ENCODE measurements around the gene JAML. TPM values are rescaled to one million over a fixed set of nuclear protein-coding genes. Genes with fewer than 3 reads are reported as not detected.

The JAML gene
- total and polyA plus RNA-seq, 2 of the 8 experiments (the other 6 are each of a cell fraction or from before 2014, with no cell fraction given) = 0.12 to 0.58 TPM

DNA sequence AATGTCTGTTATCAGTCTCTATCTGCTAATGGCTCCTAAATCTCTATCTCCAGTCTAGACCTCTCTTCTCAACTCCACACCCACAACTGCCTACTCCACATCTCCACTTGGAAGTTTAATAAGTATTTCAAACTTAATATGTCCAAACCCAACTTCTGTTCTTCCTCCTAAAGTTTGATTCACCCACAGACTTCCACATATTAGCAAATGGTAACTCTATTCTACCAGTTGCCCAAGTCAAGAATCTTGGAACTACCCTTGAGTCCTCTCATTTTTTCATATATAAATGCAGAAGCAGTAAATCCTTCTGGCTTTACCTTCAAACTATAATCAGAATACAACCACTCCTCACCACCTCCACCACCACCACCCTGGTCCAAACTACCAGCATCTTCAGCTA, 6.7 kb upstream of the JAML start:
- no peak overlapping the region for H4K91ac ChIP-seq (replicated peaks; ENCODE audit: insufficient read length, low read length)
- TF ChIP-seq RFX5 (IDR thresholded peaks at IDR 0.05; ENCODE audit: borderline replicate concordance, low read depth, low read length) (no peak), SAP30 (IDR thresholded peaks at IDR 0.05; ENCODE audit: insufficient read depth, insufficient replicate concordance, low read length) (no peak), TEAD4 (IDR thresholded peaks at IDR 0.05; ENCODE audit: low read depth, low read length) (no peak), CHD1 (IDR thresholded peaks at IDR 0.05; ENCODE audit: low read depth, low read length) (no peak), HDAC6 (IDR thresholded peaks at IDR 0.05; ENCODE audit: low read depth, low read length) (no peak), CHD2 (IDR thresholded peaks at IDR 0.05; ENCODE audit: low read length) (no peak), POU5F1 (IDR thresholded peaks at IDR 0.05; ENCODE audit: low read depth, low read length) (no peak), EGR1 (IDR thresholded peaks at IDR 0.05; ENCODE audit: borderline replicate concordance, low read depth, low read length) (no peak), KDM5A (IDR thresholded peaks at IDR 0.05; ENCODE audit: low read length) (no peak), CTBP2 (IDR thresholded peaks at IDR 0.05; ENCODE audit: borderline replicate concordance, insufficient read depth, insufficient read length, low read length) (no peak), CBX5 (IDR thresholded peaks at IDR 0.05; ENCODE audit: low read depth, low read length) (no peak), TCF12 (IDR thresholded peaks at IDR 0.05; ENCODE audit: low read depth, low read length) (no peak), BACH1 (IDR thresholded peaks at IDR 0.05; ENCODE audit: low read length) (no peak), KDM1A (IDR thresholded peaks at IDR 0.05; ENCODE audit: borderline replicate concordance, low read length) (no peak), CEBPB (IDR thresholded peaks at IDR 0.05; ENCODE audit: low read depth, low read length) (no peak)
- TF ChIP-seq, protein P1, sequence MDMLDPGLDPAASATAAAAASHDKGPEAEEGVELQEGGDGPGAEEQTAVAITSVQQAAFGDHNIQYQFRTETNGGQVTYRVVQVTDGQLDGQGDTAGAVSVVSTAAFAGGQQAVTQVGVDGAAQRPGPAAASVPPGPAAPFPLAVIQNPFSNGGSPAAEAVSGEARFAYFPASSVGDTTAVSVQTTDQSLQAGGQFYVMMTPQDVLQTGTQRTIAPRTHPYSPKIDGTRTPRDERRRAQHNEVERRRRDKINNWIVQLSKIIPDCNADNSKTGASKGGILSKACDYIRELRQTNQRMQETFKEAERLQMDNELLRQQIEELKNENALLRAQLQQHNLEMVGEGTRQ (IDR thresholded peaks at IDR 0.05; ENCODE audit: low read length) = no peak

More for the DNA sequence above, 6.7 kb upstream of the JAML start:
- H3K27ac ChIP-seq (ENCODE audit: low read depth, low read length) = no peak overlapping the region
- no peaks in the 10 kb centered on the region for H3K9me3 ChIP-seq (ENCODE audit: insufficient read depth in 2 of 2, low read depth in 1 of 2, low read length in 1 of 2)
- H4K8ac ChIP-seq (ENCODE audit: extremely low read depth, insufficient read depth, low read length) = no peak overlapping the region
- no peak overlapping the region for H3K14ac ChIP-seq (ENCODE audit: insufficient read length)
- DNase-seq (ENCODE audit: low read depth in 1 of 2, low spot score in 2 of 2) (no peak), FAIRE-seq (no peak)
- no peak overlapping the region for H2BK120ac ChIP-seq (replicated peaks; ENCODE audit: low read depth, low read length)
- no peak overlapping the region for H2AFZ ChIP-seq (ENCODE audit: low read length)
- H3K18ac ChIP-seq (ENCODE audit: extremely low read depth, low read length) = no peak overlapping the region
- no peaks in the 10 kb centered on the region for H4K20me1 ChIP-seq (replicated peaks in 1 of 2; ENCODE audit: control insufficient read depth in 1 of 2, insufficient read depth in 2 of 2, low read length in 2 of 2)
- no peak overlapping the region for H2BK5ac ChIP-seq (ENCODE audit: low read depth, low read length)
- no peak overlapping the region for H2BK15ac ChIP-seq (ENCODE audit: low read length)
- H3K9ac ChIP-seq (replicated peaks in 1 of 4; ENCODE audit: extremely low read depth in 1 of 4, low read depth in 3 of 4, low read length in 3 of 4) = no peak overlapping the region
- ChIA-PET CTCF (ENCODE audit: partially characterized antibody) (no interaction called here), POLR2A (ENCODE audit: partially characterized antibody) (interaction anchor here (0.7 kb wide), 1 partner anchor 45 kb away, joined by 3 read pairs; no protein-coding TSS in a partner anchor)
- no peaks in the 10 kb centered on the region for H3K4me1 ChIP-seq (replicated peaks in 1 of 4; ENCODE audit: control insufficient read depth in 3 of 4, insufficient read depth in 4 of 4, low read length in 3 of 4)
- no peak overlapping the region for H2AK5ac ChIP-seq (ENCODE audit: low read depth, low read length)
- no peaks in the 10 kb centered on the region; a peak in 1 of 7 replicates for H3K27me3 ChIP-seq (replicated peaks in 1 of 4; ENCODE audit: control insufficient read depth in 3 of 4, extremely low read depth in 1 of 4, insufficient read depth in 3 of 4, low read length in 3 of 4)
- H3K4ac ChIP-seq (replicated peaks; ENCODE audit: insufficient read length, low read depth, low read length) = no peak overlapping the region
- no peaks in the 10 kb centered on the region; a peak in 1 of 8 replicates for H3K36me3 ChIP-seq (ENCODE audit: control insufficient read depth in 2 of 4, insufficient read depth in 4 of 4, low read length in 3 of 4)
- H3K79me2 ChIP-seq (ENCODE audit: control insufficient read depth in 1 of 2, insufficient read depth in 2 of 2, low read length in 2 of 2) = no peaks in the 10 kb centered on the region
- no peak overlapping the region for H3K56ac ChIP-seq (replicated peaks; ENCODE audit: insufficient read length, low read depth, low read length)
- H3K23ac ChIP-seq (ENCODE audit: insufficient read length) = no peak overlapping the region
- H3K4me2 ChIP-seq (ENCODE audit: insufficient read depth in 1 of 2, low read depth in 2 of 2, low read length in 2 of 2) = no peak overlapping the region
- H3K4me3 ChIP-seq (ENCODE audit: extremely low read depth in 1 of 4, insufficient read depth in 2 of 4, low read depth in 3 of 4, low read length in 4 of 4) = no peak overlapping the region
- no peak overlapping the region for H4K5ac ChIP-seq (ENCODE audit: insufficient read length, low read depth, low read length)
- no peak overlapping the region for H2BK12ac ChIP-seq (ENCODE audit: low read depth, low read length)
- no peaks in the 10 kb centered on the region for H3K23me2 ChIP-seq (ENCODE audit: low read depth, low read length)
- no peak overlapping the region for H2BK20ac ChIP-seq (ENCODE audit: low read length)
- no peaks in the 10 kb centered on the region for H3K79me1 ChIP-seq (ENCODE audit: low read depth, low read length)

All from H1 (cell line).